Measurements from ENCODE around the gene RPS21. TPM values are rescaled to one million over a fixed set of nuclear protein-coding genes. Genes with fewer than 3 reads are reported as not detected.

The RPS21 gene
- total and polyA plus RNA-seq, 2 of the 13 experiments (the other 11 are each of a cell fraction or from before 2014, with no cell fraction given): 2,647 to 11,063 TPM

- no peak for TF ChIP-seq NFIB (CRISPR knock-in tag; IDR thresholded peaks at IDR 0.05; ENCODE audit: borderline replicate concordance)
- peak; percentile 74; the same call in 1 of the 2 replicates for TF ChIP-seq ZNF274 (CRISPR knock-in tag; IDR thresholded peaks at IDR 0.05)
- no peak for TF ChIP-seq BCL6 (CRISPR knock-in tag; IDR thresholded peaks at IDR 0.05)
- TF ChIP-seq GABPA (IDR thresholded peaks at IDR 0.05; ENCODE audit: low read depth, low read length): no peak
- TF ChIP-seq GABPA (CRISPR knock-in tag; IDR thresholded peaks at IDR 0.05; ENCODE audit: low read depth): peak; percentile 16; the same call in 1 of the 2 replicates
- 0 out of 2 replicates have a peak, but pooled peaks have one; percentile 11 for TF ChIP-seq IRX3 (CRISPR knock-in tag; IDR thresholded peaks at IDR 0.05; ENCODE audit: borderline replicate concordance, low read depth)
- peak; percentile 98 for TF ChIP-seq CAMTA2 (CRISPR knock-in tag; IDR thresholded peaks at IDR 0.05; ENCODE audit: borderline replicate concordance)
- TF ChIP-seq ZBTB42 (CRISPR knock-in tag; IDR thresholded peaks at IDR 0.05): peak; percentile 86; the same call in 1 of the 2 replicates
- TF ChIP-seq ZNF556 (CRISPR knock-in tag; IDR thresholded peaks at IDR 0.05; ENCODE audit: borderline replicate concordance): peak; percentile 74
- peak; percentile 15 for TF ChIP-seq SRSF1 (optimal IDR thresholded peaks at IDR 0.05; ENCODE audit: low read depth, low read length)
- TF ChIP-seq SP4 (CRISPR knock-in tag; IDR thresholded peaks at IDR 0.05): peak; percentile 47; the same call in 1 of the 2 replicates
- peak; percentile 17 for TF ChIP-seq PTBP1 (IDR thresholded peaks at IDR 0.05; ENCODE audit: low read depth, low read length, poor library complexity, severe bottlenecking)
- 0 out of 2 replicates have a peak, but pooled peaks have one; percentile 9 for TF ChIP-seq BHLHE40 (IDR thresholded peaks at IDR 0.05; ENCODE audit: low read length)
- peak; percentile 70; the same call in 1 of the 2 replicates for TF ChIP-seq ELF3 (CRISPR knock-in tag; IDR thresholded peaks at IDR 0.05)
- TF ChIP-seq ZNF296 (CRISPR knock-in tag; conservative IDR thresholded peaks at IDR 0.05): 0 out of 2 replicates have a peak, but pooled peaks have one; percentile 46
- no peak for TF ChIP-seq ZBTB34 (CRISPR knock-in tag; IDR thresholded peaks at IDR 0.05)
- TF ChIP-seq DRAP1 (CRISPR knock-in tag; IDR thresholded peaks at IDR 0.05): peak; percentile 67
- 0 out of 2 replicates have a peak, but pooled peaks have one; percentile 14 for TF ChIP-seq E2F5 (CRISPR knock-in tag; conservative IDR thresholded peaks at IDR 0.05)
- TF ChIP-seq ZNF691 (CRISPR knock-in tag; IDR thresholded peaks at IDR 0.05; ENCODE audit: borderline replicate concordance, low read depth): 0 out of 2 replicates have a peak, but pooled peaks have one; percentile 56
- TF ChIP-seq ZNF512 (CRISPR knock-in tag; IDR thresholded peaks at IDR 0.05): 0 out of 2 replicates have a peak, but pooled peaks have one; percentile 2
- TF ChIP-seq ZSCAN29 (CRISPR knock-in tag; conservative IDR thresholded peaks at IDR 0.05): 0 out of 2 replicates have a peak, but pooled peaks have one; percentile 54
- TF ChIP-seq ZNF251 (CRISPR knock-in tag; IDR thresholded peaks at IDR 0.05): no peak
- no peak for TF ChIP-seq FOSL1 (CRISPR knock-in tag; IDR thresholded peaks at IDR 0.05; ENCODE audit: borderline replicate concordance)
- peak; percentile 72 for TF ChIP-seq HNF4A (CRISPR knock-in tag; IDR thresholded peaks at IDR 0.05)
- 0 out of 2 replicates have a peak, but pooled peaks have one; percentile 12 for TF ChIP-seq STAG1 (CRISPR knock-in tag; IDR thresholded peaks at IDR 0.05)
Observed at GRCh38 chr20:62412194-62413024, 25.5 kb downstream of the RPS21 start (continued).

Data from HepG2 (cell line).